GM21576 (cell line): ENCODE measurements around the gene RNF144A.
"Not testable (repeated sequence)": the region's sequence is repeated elsewhere in the genome, so short reads cannot be mapped to it uniquely, and the experiment has no call there.

ENCODE experiments used
- ATAC-seq: cut with Tn5 transposase; IDR thresholded peaks from one replicate; pipeline ENCODE4 v1.9.1; 2021; ENCODE audit warnings: mild to moderate bottlenecking, moderate library complexity; ENCODE audit not compliant: unreplicated experiment

Gene RNF144A

DNA sequence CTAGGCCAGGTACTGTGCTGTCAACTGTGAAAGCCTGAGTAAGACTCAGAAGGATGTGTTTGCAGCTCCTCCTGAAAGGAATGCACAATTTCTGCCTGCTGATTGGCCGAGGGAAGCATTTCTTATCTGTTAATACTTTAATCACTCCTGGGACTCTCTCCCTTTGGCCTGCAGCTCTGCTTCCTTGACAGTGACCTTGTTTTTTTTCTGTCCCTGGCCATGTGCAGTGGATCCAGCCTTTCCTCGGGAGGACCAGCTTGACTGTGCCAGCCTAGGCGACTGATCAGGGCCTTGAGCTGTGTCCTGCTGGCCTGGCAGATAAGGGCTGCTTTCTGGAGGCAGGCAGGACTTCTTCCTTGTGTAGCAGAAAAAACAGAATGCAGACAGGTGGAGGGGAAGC lies 10.0 kb downstream of the RNF144A start:
- ATAC-seq, result no peak

DNA sequence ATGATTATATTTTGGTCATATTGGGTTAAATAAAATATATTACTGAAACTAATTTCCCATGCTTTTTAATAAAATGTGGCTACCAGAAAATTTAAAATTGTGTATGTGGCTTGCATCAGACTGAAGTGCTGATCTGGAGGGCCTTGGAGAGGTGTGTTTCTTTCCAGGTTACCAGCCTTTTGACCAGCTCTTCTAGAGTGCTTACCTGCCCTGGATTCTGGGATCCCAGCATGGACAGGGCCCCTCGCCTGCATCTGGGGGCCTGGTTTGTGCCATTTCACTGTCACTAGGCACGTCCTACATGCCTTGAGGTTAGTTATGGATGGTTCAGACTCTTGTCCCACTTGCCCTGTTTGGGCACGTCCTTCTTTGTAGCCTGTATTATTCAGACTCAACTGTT lies 10.5 kb downstream of the RNF144A start:
- no peak for ATAC-seq

DNA sequence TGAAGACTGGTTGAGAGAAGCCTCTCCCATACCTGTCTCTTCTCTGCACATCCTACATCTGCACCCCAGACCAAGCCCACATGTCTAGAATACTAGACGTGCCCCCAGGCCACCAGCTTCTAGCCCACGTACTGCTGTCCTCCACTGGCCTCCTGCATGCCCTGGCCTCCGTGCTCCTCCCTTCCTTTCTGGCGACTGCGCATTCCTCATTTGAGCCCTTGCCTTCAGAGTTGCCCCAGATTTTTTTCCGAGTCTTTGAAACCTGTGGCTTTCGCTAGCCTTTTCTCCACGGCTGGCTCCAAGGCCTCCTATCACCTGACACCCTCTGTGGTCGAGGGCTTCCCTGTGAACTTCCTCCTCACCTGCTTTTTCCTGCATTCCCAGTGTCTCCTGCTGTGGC lies 11.2 kb downstream of the RNF144A start:
- ATAC-seq, result no peak

DNA sequence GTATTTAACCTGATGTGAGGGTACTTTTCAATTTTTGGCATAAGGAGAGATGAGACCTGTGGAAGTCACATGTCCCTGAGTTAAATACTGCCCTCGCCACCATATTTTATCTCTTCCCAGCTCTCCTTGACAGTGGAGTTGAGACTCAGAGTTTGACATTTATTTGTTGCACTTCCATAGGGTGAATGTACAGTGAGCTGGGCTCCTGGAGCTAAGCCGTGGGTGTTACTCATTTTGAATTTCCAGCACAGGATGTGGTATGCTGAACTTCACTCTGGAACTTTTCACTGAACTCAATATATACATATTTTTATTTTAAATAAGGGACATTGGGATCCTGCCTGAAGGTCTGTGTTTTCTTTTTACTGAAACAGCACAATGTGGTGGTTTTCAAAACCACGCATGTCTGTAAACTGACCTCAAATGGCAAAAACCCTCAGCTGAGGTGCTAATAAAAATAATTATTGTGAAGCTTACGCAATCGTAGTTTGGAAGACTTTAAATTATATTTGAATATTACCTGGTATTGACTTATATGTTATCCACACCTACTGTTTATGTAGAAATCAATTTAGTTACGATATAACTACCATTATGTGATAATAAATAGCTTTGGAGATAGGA lies 12.1 kb downstream of the RNF144A start:
- no peak for ATAC-seq

DNA sequence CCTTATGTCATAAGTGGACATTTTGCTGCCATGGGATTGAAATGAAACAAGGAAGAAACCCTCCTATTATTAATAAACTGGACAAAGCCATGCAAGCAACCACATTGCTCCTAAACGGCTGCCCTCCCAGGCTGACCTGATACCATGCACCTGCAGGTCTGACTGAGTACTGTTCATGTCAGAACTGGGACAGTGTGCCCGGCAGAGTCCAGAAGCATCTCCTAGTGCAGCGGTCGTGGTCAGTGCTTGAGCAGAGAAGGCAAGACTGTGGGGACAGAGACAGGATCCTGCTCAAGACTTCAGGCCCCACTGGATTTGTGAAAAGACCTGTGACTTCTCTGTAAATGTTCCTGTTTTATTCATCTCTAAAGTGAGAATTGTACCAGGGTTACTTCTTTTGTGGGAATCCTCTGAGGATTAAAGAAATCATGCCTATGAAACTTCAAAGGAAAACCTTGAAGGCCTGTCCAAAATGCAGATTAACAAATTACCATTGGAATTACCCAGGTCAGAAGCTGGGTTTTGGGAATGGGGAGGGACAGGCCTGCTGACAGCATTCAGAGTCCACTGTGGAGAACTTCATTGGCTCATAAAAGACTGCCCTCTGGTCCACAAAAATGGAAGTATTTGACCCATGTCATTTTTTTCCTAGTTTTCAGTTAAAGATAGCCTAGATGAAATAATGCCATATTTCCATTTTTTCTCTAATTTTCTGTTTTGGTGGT lies 13.9 kb downstream of the RNF144A start:
- ATAC-seq, result no peak

DNA sequence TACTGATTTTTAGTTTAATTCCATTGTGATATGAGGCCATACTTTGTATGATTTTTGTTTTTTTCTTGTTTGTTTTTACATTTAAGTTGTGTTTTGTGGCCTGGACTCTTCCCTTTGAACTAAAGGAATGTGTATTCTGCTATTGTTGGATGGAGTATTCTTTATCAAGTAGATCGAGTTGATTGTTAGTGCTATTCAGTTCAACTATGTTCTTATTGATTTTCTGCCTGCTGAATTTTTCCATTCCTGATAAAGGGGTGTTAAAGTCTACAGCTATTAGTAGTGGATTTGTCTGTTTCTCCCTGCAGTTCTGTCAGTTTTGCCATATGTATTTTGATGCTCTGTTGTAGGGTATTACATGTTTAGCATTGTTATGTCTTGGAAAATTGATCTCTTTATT lies 14.5 kb downstream of the RNF144A start:
- no peak for ATAC-seq

DNA sequence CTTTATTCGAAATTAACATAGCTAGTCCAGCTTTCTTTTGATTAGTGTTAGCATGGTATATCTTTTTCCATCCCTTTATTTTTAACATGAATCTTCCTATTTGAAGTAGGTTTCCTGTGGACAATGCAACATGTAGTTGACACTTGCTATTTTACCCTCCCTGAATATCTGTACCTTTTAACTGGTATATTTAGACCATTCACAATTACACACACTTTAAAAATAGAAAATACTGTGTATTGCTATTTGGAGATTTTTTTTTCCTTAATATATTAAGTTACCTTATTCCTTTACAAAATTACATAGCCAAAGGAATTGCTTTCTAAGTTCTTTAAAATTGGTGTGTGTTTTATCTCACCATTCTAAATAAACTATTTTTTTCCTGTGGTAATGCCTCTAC lies 15.0 kb downstream of the RNF144A start:
- no peak for ATAC-seq

DNA sequence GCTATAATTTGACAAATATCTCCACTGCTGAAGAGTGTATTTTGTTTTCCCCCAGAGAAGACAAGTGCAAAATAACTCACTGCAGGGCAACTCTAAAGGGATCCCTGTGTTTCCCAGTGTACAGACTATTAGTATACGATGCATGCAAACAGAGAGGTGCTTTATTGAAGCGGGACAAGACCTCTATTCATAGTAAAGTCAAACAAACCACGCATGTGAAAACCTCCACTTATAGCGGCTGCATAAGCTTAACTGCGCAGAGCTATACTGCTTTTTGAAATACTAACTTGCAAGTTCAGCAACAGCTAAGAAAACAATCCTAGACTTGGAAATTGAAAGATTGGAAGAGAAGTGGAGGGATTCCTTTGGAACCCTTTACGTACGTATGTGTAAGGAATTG lies 15.6 kb downstream of the RNF144A start:
- ATAC-seq, result no peak

DNA sequence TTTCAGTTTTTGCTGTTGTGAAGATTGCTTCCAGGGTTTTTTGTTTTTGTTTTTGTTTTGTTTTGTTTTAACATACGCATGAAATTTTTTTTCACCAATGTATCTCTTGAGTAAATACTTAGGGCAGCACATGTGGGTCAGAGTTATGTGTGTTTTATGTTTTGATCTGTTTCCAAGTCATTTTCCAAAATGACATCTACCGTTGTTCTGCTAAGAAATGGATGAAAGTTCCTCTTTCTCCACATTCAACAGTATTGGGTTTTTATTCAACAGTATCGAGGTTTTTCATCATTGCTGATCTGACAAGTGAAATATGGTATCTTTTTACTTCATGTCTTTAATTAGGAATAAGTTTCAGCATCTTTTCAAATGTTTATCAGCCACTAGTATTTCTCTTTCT lies 16.7 kb downstream of the RNF144A start:
- ATAC-seq, result no peak

DNA sequence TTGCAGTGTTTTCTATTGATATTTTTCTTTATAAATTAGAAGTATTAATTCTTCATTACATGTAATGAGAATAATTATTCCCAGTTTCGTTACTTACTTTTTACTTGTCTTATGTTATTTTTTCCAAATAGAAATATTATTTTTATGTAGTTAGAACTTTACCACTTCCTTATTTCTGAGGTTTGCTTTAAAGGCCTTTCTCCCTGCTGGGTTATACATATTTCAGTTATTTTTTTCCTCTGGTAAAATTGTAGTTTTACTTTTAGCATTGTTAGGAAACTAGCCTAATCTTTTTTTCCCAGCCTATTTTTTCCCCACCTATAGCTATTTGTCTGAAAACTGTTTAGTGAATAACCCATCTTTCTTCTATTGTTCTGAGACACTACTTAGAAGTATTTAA lies 17.1 kb downstream of the RNF144A start:
- no peak for ATAC-seq

DNA sequence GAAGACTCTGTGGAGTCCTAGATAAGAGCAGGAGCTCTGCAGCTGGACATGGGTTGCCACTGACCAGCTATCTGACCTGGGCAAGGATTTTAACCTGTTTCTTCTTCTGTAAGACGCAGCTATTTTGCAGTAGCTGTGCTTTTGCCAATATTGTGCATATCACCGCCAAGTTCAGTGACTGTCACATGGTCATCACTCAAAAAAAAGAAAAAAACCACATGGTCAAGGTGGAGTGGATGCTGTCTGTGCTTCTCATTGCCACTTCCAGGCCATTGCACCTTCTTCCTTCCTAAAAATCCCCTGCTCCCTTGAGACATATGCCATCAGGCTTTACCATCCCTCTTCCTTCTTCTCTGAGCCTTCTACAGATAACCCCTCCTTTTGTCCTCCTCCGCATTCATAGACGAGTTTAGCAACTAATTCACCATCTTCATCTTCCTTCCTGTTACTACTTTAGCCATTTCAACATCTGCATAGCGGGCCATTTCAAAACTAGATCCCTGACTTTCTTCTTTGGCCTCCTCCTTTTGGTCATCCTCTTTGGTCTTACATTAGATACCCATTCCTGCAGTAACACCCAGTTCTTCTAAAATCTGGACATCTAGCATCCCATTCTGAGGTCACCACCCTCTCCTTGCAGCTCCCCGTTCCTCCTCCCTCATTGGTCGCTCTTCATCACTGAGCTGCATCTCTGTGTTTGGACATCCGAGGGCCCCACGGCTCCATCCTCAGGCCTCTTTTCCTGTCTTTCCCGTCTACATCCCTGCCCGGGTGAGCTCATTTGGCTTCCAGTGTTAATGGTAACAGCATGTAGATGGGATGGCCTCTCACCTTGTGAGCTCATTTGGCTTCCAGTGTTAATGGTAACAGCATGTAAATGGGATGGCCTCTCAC lies 17.8 kb downstream of the RNF144A start:
- no peak for ATAC-seq

DNA sequence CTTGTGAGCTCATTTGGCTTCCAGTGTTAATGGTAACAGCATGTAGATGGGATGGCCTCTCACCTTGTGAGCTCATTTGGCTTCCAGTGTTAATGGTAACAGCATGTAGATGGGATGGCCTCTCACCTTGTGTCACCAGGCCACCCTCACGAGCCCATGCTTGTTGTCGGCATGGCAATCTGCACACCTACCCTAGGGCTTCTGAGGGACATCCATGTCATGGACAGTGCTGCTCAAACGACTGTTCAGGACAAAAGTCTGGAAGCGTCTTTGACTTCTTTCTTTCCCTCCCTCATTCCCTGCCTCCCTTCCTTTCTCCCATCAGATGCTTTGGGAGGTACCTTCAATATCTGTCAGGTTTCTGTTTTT lies 18.4 kb downstream of the RNF144A start:
- not testable (repeated sequence) for ATAC-seq

DNA sequence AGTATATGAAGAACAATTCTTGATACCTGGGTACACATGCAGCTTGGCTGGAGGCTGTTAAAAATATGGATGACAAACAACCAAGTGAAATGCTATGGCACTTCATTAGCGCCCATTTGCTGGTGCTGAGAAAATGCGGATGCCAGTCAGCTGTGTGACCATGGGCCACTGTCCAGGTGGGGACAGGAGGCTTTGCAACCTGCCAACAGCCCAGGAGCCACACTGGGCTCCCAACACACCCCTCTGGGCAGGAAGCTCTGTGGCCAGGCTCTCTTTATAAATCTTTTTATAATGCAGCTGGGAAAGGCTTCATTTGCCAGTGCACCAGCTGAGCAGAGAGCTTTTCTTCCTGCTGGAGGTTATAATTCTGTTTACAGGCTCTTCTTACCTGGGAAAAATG lies 19.9 kb downstream of the RNF144A start:
- ATAC-seq, result no peak

DNA sequence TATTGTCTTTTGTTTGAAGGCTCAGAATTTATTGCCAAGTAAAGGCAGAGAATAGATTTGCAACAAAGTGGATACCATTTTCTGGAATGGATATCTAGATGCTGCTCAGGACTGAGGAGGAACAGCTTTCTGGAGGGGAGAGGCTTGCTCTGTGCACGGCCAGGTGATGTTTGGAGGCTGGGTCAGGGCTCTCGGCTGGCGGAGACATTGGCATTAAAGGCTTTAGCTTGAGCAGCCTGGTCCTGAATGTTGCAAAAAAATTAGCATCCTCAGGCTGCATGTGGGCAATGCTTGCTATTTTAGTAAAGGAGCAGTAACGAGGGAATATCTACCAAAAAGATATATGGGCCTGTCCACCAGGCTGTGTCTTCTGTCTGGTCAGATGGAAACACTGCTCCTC lies 20.4 kb downstream of the RNF144A start:
- ATAC-seq, result no peak

DNA sequence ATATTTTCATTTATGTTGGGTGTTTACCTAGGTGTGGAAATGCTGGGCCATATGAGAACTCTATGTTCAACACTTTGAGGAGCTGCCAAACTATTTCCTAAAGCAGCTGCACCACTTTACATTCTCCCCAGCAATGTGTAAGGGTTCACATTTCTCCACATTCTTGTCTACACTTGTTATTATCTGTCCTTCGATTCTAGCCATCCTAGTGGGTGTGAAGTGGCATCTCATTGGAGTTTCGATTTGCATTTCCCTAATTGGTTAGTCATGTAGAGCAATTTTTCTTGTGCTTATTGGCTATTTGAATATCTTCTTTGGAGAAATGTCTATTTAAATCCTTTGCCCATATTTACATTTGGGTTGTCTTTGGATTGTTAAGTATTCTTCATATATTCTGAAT lies 21.9 kb downstream of the RNF144A start:
- ATAC-seq, result no peak

DNA sequence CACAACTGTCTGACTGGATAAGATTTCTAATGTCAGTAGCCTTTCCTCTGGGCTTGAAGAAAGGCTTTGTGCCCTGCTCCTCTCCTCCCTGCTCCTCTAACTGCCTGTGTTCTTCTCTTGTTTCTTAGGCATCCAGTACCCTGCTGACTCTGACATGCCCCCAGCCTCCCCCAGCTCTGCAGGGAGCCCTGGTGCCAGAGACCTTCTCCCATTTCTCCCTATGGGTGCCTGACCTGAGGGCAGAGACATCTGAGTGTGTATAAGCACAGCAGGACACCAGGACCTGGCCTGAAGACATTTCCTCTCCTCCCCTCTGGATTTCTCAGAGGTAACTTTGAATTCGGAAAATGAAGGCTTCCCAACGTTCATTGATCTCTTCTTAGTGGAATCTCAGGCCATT lies 23.6 kb downstream of the RNF144A start:
- no peak for ATAC-seq

DNA sequence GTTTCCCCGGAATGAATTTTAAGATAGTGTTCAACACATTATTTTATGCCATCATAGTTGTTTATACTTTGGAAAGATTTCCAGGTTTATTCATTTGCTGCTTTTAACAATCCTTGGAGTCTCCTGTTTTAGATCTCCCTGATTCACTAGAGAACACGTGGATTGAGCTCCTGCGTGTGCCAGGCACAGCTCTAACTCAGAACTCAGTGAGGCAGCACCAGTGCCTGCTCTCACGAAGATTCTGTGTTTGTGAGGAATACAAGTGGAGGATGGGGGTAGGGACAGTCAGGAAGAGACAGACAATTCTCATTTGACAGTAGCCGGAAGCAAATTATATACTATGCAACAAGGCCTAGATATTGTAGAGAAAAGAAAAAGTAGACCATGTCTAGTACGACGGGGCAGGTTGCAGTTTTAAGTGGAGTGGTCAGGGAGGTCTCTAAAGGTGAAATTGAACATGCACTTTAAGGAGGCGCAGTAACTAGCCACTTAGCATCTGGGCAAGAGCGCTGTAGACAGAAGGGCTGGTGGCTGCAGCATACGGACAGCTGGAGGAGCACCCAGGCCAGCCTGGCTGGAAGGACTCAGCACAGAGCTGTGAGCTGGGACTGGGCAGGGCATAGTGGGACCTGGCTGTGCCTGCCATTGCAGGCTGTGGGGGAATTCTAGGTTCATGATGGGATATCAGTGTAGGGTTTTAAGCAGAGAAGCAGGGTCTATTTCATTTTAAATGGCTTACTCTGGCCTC lies 24.3 kb downstream of the RNF144A start:
- no peak for ATAC-seq

DNA sequence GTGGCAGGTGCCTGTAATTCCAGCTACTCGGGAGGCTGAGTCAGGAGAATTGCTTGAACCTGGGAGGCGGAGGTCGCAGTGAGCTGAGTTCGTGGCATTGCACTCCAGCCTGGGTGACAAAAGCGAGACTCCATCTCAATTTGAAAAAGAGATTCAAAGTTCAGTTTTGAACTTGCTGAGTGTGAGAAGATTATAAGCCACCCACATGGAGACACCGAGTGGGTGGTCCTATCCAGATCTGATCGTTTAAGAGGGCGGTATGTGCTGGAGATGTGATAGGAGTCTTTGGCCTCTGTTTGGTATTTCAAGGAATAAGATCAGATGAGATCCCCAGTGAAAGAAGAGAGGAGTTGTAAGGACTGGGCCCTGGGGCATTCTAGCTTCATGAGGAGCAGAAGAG lies 25.6 kb downstream of the RNF144A start:
- ATAC-seq, result no peak

DNA sequence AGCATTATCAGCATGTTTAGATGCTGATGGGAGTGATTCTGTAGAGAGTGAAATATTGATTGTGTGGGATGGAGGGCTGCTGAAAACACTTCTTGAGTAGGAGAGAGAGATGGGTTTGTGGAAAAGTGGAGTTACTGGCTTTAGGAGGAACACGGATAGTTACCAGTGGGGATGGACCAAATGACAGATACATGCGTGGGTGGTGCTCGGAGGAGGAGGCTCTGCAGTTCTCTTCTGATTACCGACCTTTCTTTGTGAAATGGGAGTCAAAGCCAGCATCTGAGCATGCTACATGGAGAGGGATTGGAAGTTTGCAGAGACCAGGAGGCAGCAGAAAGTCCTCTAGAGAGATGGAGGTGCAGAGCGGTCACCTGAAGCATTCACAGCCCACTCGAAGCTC lies 26.3 kb downstream of the RNF144A start:
- ATAC-seq, result no peak

DNA sequence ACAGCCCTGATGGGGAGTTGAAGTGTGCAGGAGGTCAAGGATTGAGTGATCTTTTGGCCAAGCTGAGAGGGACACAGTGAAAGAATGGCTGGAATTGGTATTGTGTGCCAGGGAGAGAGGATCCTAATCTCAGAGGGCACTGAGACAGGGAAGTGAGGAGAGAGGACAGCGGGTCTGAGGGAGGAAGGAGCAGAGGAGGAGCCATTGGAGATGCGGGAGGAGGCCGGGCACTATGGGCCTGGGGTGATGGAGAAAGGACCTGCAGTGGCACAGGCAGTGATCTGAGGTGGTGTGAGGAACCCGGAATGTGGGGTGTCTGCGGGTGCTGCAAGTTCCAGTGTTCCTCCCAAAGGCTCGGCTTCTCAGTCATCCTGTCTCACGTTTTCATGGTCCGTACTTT lies 26.8 kb downstream of the RNF144A start:
- ATAC-seq, result no peak

DNA sequence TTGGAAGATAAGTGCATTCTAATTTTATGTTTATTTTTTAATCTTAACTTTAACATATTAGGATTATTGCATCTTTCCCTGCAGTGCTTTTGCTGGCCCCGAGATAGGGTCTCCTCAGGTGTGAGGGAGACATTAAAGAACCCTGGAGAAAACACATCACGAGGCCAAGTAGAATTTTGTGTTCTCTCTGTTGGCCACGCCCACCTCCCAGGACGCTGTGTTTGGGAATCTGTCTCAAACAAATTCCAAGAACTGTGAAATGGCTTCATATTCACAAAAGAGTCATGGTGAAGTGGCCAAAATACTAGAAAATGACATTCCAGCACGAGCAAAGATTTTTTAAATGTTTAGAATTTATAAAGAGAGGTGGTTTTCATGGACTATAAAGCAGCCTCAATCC lies 27.3 kb downstream of the RNF144A start:
- ATAC-seq, result no peak
